IPS-20b (cell line): ENCODE measurements around the gene DPPA2.

Experiments
- H3K27ac ChIP-seq: one replicate; pipeline ENCODE4 v1.5.1; 2013; ENCODE audit warnings: low read length
- H3K27me3 ChIP-seq: 2 replicates; pipeline ENCODE4 v1.6.1; 2013; ENCODE audit warnings: mild to moderate bottlenecking, low read length, inconsistent platforms; ENCODE audit not compliant: insufficient read depth
- H3K36me3 ChIP-seq: 2 replicates; pipeline ENCODE4 v1.6.1; 2013; ENCODE audit warnings: low read depth, mild to moderate bottlenecking, inconsistent platforms, low read length, moderate library complexity; ENCODE audit not compliant: insufficient read depth
- H3K4me1 ChIP-seq: 2 replicates; pipeline ENCODE4 v1.6.1; 2013; ENCODE audit warnings: mild to moderate bottlenecking, control low read depth, inconsistent platforms, low read length, moderate library complexity; ENCODE audit not compliant: insufficient read depth
- H3K4me3 ChIP-seq: 2 replicates; pipeline ENCODE4 v1.5.1; 2013; ENCODE audit warnings: mild to moderate bottlenecking, low read length, inconsistent platforms
- H3K9ac ChIP-seq: 2 replicates; pipeline ENCODE4 v1.6.1; 2013; ENCODE audit warnings: low read depth, mild to moderate bottlenecking, inconsistent platforms, low read length, moderate library complexity
- H3K9me3 ChIP-seq: 2 replicates; pipeline ENCODE4 v1.6.1; 2013; ENCODE audit warnings: mild to moderate bottlenecking, low read depth, low read length, inconsistent platforms; ENCODE audit not compliant: insufficient read depth

Gene DPPA2

GRCh38 chr3:109252641-109253040 lies 63.7 kb downstream of the DPPA2 start:
- H3K4me1 ChIP-seq = no peaks in the 10 kb centered on the region
- no peak overlapping the region for H3K9ac ChIP-seq
- H3K27me3 ChIP-seq = no peaks in the 10 kb centered on the region
- H3K36me3 ChIP-seq = no peaks in the 10 kb centered on the region
- H3K27ac ChIP-seq = no peak overlapping the region
- no peak overlapping the region for H3K4me3 ChIP-seq
- H3K9me3 ChIP-seq = no peaks in the 10 kb centered on the region
